ENCODE measurements around the gene LAMTOR4. TPM values are rescaled to one million over a fixed set of nuclear protein-coding genes. Genes with fewer than 3 reads are reported as not detected.

The LAMTOR4 gene
- total RNA-seq, 1 donor from 2014 or later = 34.6 TPM

GRCh38 chr7:100152937-100153666 is 4.4 kb downstream of the LAMTOR4 start:
- DNase-seq (ENCODE audit: low spot score in 2 of 2) (no peak), FAIRE-seq (no peak)

DNA sequence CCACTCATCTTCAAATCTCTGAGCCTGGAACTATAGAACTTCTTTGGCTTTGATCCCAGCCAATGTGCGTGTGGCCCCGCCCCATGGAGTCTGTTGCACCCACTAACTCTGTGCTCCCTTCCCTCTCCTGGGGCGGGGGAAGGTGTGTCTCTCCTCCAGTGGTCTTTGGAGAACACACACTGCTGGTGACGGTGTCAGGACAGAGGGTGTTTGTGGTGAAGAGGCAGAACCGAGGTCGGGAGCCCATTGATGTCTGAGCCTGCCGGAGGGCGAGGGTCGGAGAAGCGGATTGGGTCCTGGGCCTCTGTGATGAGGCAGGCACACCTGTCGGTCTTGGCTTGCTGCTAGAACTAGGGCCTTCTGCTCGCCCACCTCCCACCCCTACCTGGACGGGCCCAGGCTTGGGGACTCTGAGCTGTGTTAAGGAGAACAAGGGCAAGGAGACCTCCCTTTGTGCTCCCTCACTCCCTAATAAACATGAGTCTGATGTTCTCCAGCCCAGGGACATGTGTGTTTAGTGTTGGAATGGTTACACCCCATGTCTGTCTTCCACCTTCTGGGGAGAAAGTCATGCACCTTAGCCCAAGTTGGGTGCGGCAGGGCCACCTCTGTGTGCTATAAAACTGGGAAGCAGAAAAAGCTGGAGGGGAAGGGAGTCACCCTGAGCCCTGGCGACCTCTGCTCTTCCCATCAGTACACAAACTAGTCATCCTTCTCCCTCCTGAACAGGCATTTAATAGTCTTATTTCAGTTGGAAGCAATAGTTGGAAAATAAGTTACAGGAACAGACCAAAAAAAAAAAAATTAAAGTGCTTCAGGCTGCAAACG is 5.2 kb downstream of the LAMTOR4 start:
- FAIRE-seq (no peak), DNase-seq (ENCODE audit: low spot score in 2 of 2) (peak in 1 of 2 donors; percentile 14)

GRCh38 chr7:100154651-100155491 is 6.2 kb downstream of the LAMTOR4 start:
- DNase-seq (ENCODE audit: low spot score in 2 of 2) (peak in 1 of 2 donors; percentile 36), FAIRE-seq (no peak)

GRCh38 chr7:100155553-100156317 is 7.0 kb downstream of the LAMTOR4 start:
- DNase-seq (ENCODE audit: low spot score in 2 of 2) = no peak
- no peak for FAIRE-seq

DNA sequence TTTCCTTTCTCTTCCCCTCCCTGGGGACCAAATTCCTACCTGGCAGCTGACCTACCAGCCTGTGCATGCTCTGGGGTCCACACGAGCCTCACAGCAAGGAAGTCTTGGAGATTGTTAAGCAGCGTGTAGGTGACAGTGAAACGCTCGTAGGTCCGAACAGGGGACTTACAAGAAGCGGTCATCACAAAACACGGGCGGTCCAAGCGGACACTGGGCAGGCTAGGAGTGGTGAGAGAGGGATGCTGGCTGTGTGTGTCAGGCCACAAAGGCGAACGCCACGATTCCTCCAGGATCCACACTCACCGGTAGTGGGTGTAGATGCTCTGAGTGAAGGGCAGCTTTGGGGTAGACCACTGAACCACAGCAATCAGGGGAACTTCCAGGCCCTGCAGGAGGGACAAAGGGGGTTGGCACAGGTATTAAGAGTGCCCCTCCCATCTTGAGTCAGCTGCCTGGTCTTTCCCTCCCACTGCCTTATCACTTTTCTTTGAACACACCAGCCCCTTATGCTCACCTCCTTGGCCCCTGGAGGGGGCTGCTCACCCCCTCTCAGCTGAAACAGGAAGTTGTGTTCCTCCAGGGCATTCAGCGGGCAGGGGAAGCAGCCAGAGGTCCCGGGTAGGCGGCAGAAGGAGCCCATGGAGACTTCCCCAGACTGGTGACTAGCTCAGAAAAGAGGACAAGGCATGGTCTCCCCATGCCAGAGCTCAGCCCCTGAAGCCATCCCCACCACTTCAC is 7.8 kb downstream of the LAMTOR4 start:
- DNase-seq (ENCODE audit: low spot score in 2 of 2) (peak in 1 of 2 donors; percentile 24), FAIRE-seq (no peak)

GRCh38 chr7:100157069-100157333 is 8.3 kb downstream of the LAMTOR4 start:
- peak in 1 of 2 donors; percentile 32 for DNase-seq (ENCODE audit: low spot score in 2 of 2)
- no peak for FAIRE-seq

DNA sequence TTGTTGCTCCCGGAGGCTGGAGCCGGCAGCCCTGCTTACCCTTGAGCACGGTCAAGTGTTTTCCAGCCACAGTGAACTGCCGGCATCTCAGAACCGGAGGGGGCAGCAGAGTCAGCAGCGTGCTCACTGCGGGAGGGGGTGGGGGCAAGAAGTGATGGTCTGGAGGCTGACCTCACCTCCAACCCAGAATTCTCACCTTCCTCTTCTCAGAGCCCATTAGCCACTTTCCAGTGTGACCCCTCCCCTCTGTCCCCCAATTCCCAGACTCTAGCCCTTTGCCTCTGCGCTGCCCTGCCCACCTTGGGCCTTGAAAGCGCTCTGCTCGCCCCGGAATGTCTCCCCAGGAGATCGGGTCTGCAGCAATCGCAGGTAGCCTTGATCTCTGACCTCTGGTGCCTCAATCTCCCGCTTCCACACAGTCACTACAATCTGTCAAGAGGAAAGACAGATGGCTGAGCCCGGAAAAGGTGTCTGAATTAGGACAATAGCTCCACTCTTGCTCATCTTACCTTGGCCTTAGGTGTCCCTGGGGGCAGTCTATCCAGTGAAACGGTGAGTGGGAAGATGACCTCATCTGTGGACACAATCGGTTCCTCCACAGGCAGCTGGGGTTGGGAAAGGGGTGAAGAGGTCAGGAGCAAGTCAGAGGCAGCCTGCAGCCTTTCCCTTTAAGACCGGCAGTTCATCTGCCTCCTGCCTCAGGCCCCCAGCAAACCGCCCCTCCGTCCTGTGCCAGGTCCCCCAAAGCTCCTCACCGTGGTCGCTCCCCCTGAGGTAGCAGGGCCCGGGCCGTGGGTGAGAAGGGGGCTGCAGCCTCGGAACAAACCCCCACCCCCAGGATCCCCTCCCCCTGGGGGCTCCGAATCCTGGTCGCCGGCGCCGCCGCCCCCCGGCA is 8.9 kb downstream of the LAMTOR4 start:
- FAIRE-seq = no peak
- peak; percentile 51 to 58 for DNase-seq (ENCODE audit: low spot score in 2 of 2)

DNA sequence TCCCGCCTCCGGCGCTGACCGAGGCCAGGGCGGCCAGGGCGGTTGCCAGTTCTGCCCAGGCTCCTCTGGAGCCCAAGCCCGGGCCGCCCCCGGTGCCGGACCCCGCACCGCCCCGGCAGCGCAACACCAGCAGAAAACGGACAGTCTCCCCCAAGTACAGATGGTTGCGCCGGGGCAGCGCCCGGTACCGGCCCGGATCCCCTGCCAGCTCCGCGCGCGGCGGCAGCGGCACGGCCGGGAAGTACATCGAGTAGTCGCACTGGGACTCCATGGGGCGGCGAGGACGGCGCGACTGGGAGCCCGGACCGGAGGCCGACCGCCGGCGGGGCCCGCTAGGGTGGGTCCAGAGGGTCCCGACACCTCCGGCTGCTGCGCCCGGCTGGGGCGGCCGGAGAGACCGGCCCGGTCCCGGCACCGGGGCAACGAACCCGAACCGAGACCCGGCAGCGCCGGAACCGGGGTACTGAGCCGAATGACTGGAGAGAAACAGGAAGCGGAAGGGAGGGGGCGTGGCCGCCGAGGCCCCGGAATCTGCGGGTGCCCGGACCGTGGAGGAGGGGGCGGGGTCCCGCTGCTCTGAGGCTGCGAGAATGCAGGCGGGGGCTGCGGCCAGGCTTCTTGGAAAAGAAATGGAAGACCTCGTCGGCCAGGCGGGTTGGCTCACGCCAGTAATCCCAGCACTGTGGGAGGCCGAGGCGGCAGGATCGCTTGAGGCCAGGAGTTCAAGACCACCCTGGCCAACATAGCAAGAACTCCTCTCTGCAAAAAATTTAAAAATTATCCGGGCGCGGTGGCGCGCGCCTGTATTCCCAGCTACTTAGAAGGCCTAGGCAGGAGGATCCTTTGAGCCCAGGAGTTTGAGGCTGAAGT is 9.7 kb downstream of the LAMTOR4 start, which contains the start of gene TRAPPC14:
TRAPPC14 (minus strand) TSS at position 495 of the 870 bp plus-strand sequence; CDS start at position 271, 224 bp downstream.
- peak; percentile 94 to 97 for DNase-seq (ENCODE audit: low spot score in 2 of 2)
- FAIRE-seq = no peak

DNA sequence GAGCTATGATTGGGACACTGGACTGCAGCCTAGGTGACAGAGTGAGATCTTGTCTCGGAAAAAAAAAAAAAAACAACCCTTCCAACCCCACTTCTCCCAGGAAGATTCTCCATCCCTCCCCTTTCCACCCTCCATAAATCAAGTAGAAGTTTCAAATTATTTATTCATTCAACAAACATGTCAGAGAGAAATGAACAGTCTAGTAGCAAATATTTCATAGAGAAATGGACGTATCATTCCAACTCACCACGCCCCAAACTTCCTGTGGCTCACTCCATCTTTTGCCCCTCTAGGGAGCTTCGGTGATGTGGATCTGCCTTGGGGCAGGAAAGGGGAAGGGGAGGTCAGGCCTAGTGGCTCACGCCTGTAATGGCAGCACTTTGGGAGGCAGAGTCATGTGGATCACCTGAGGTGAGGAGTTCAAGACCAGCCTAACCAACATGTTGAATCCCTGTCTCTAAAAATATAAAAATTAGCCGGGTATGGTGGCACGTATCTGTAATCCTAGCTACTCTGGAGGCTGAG is 10.4 kb downstream of the LAMTOR4 start:
- FAIRE-seq (no peak), DNase-seq (ENCODE audit: low spot score in 2 of 2) (no peak)

DNA sequence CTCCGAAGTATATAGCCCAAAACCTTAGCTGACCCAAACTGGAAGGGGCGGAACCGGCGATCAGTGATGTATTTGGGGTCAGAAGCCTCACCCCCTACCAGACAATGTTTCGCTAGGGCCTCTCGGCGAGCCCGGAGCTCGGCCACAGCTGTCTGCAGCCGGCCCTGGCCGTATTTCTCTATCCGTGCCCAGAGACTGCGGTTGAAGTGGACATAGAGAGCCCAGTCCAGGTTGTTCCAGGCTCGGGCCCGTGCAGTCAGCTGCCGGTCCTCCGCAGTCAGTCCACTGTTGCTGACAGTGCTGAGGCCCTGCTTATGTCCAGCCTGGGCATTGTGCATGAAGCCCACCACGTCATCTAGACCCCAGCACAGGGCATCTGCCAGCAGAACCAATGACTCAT is 11.3 kb downstream of the LAMTOR4 start:
- DNase-seq (ENCODE audit: low spot score in 2 of 2) (no peak), FAIRE-seq (no peak)

DNA sequence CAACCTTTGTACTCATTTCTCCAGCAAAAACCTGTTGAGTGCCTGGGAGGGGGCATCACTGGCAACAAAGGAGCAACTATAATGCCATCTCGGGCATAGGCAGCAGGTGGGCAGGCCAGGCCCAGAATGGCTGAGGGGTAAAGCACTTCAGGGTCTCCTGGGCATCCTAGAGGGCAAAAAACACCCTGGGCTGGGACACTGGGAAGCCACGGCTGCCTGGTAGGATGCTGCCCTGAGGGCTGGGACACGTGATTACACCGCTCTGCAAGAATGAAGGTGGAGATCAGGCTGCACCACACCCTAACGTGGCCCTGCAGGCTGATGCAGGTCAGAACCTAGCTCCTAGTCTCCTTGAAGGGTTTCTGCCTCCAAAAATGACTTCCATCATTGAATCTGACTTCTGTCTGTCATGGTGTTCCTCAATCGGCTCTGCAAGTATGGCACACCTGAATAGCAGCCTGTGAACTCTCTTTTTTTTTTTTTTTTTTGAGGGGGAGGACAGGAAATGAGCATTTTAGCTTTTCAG is 14.4 kb downstream of the LAMTOR4 start:
- DNase-seq (ENCODE audit: low spot score in 2 of 2) (no peak), FAIRE-seq (no peak)

GRCh38 chr7:100163871-100164270 is 15.2 kb downstream of the LAMTOR4 start:
- FAIRE-seq (no peak), DNase-seq (ENCODE audit: low spot score in 2 of 2) (no peak)

DNA sequence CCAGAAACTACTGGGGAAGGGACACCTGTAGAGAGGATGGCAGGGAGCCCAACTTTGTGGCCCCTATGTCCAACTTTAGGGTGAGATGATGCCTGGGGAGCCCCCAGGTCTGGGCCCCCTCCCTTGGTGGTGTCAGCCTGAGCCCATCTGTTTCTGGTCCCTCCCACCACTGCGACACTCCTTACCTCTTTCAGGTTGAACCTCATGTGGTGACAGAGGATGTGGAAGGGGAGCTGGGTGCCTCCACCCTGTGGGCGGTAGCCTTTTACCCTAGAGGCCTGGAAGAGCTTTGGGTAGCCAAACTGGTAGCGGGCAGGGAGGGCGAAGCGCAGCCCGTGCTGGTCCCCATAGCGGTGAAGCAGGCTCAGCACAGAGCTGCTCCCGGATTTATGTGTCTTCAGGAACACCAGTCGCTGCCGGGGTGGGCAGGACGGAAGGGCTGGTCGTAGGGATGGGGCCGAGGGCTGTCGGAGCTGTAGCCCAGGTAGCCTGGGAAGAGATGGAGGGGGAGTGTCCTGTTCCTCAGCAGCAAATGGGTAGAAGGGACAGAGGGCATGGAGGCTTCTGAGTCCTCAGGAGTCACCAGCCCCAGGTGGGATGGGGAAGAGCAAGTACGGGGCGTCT is 17.7 kb downstream of the LAMTOR4 start:
- FAIRE-seq = no peak
- no peak for DNase-seq (ENCODE audit: low spot score in 2 of 2)

DNA sequence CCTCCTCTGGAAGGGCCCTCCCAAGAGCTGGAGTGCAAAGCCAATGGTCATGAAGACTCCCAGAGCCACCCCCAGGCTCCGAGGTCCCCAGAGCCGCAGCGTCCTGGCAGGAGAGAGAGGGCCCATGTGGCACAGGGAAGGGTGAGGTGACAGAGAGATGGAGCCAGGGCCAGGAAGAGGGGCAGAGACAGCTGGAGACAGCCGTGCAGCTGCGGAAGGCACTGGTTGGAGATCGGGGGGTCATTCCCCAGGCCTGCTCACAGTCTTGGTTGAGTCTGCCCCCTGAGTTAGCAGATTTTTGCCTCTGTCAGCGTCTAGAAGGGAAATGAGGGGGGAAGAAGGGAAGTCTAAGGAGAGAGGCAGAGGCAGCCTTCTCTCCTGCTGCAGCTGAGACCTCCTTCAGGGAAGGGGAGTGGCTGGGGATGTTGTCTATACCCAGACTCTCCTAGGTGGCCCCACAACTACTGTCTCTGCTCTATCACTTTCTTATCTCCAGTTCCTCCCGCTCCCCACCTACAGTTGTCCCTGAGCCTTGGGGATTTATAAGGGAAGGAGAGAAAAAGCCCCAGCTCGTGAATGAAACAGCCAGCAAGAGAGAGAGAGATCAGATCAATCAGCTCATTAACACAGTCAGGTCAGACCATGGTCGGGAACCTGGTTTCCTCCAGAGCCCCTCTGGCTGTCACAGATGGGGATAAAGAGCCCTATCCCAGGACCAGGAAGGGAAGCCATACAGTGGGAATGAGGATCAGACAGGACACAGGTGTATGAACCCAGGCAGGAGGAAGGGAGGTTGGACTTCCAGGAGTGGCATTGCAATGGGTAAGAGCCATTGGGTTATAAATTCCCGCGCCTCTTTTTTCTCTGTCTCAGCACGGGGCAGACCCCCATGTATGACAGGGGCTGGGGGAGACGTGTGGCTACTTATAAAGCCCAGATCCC is 18.5 kb downstream of the LAMTOR4 start:
- peak; percentile 13 to 22 for DNase-seq (ENCODE audit: low spot score in 2 of 2)
- FAIRE-seq = no peak

- DNase-seq (ENCODE audit: low spot score in 2 of 2) (peak; percentile 14 to 20), FAIRE-seq (no peak)
Observed at GRCh38 chr7:100167912-100168323, 19.2 kb downstream of the LAMTOR4 start.
